ENCODE results near the gene SRC. TPM values are rescaled to one million over a fixed set of nuclear protein-coding genes. Genes with fewer than 3 reads are reported as not detected.
A peak's percentile ranks its signal among the peaks of the same experiment; 100 is the strongest.

Gene SRC
- total and polyA plus RNA-seq, 2 donors (not counting 3 experiments of a cell fraction or from before 2014, with no cell fraction given): 22.6 to 29.4 TPM

DNA sequence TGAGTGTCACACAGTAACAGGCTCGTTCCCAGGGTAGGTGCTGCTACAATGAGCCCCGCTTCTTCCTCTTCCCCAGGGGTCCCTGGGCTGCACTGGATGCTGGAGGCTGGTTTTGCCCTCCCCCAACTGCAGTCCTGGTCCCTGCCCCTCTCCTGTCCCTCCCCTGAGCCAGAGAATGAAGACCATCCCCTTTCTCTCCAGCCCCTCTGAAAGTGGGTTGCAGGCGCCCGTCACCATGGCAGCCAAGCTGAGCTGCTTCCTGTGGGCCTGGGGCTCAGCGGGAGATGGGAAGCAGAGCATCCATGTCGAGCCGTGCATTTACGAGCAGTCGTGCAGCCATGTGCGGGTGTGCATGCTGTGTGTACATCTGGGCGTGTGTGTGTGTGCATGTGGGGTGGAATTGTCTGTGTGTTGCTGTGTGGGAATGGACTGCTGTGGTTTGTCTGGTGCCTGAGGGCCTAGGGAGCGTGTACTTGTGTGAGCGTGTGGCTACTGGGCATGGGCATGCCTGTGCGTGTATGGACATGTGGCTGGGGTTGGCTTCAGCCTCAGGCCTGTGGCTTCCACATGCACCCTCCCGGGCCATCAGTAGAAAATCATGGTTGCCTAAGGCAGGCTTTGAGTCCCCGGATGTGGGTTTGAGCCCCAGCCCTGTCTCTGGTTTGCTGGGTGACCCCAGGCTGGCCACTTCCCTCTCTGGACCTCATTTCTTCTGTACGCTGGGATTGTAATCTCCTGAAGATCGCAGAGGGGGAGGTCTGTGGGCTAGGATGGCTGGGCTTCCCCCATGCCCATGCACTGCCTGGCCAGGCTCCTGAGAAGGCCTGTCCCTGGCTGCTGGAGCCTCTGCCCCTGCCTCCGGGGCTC is 48.8 kb downstream of the SRC start:
- H2AFZ ChIP-seq (ENCODE audit: low read depth, low read length): no peak overlapping the region
- peaks cover 0 to 6% of the 10 kb centered on the region in 2 experiments for H3K36me3 ChIP-seq (ENCODE audit: control insufficient read depth in 2 of 2, extremely low read depth in 1 of 2, insufficient read depth in 2 of 2, low read length in 2 of 2)
- H3K79me2 ChIP-seq (ENCODE audit: control insufficient read depth, insufficient read depth, low read length): no peaks in the 10 kb centered on the region
- intact Hi-C loops (cut with micrococcal nuclease) (no loop called here), dilution Hi-C loops (cut with MboI; ENCODE audit: extremely low pct_ligation_motif_present, low sequenced_read_pairs) (loop anchor here (10.0 kb wide), 1 partner anchor 120 kb away; no protein-coding TSS in a partner anchor)
- H3K9me1 ChIP-seq (replicated peaks; ENCODE audit: control insufficient read depth, extremely low read depth, insufficient read depth, low read length): no peaks in the 10 kb centered on the region
- ChIA-PET POLR2A (no interaction called here), CTCF (no interaction called here)
- peaks cover 10% of the 10 kb centered on the region for H3K4me1 ChIP-seq (ENCODE audit: control insufficient read depth, extremely low read depth, insufficient read depth, low read length)
- DNase-seq (ENCODE audit: low read depth, low spot score) (no peak), FAIRE-seq (peak; percentile 24)
- no peaks in the 10 kb centered on the region for H3K27me3 ChIP-seq (ENCODE audit: control insufficient read depth in 2 of 2, insufficient read depth in 2 of 2, low read length in 2 of 2)
- H3K4me3 ChIP-seq (replicated peaks in 1 of 3; ENCODE audit: insufficient read depth in 1 of 3, low read depth in 1 of 3, low read length in 3 of 3): no peak overlapping the region
- no peak overlapping the region for H3K27ac ChIP-seq (ENCODE audit: insufficient read depth, low read depth, low read length)
- TF ChIP-seq JUN (IDR thresholded peaks at IDR 0.05; ENCODE audit: borderline replicate concordance, insufficient read depth, insufficient read length, low read depth): no peak
- TF ChIP-seq POLR2A (IDR thresholded peaks at IDR 0.05; ENCODE audit: low read depth, low read length): no peak
- no peak for TF ChIP-seq FOS (IDR thresholded peaks at IDR 0.05; ENCODE audit: borderline replicate concordance, insufficient read depth, low read length)
- TF ChIP-seq EZH2 (IDR thresholded peaks at IDR 0.05; ENCODE audit: borderline replicate concordance, low read depth, low read length, severe bottlenecking): no peak
- TF ChIP-seq GATA2 (IDR thresholded peaks at IDR 0.05; ENCODE audit: insufficient read depth, insufficient read length, low read depth, low read length): no peak
- TF ChIP-seq MYC (IDR thresholded peaks at IDR 0.05; ENCODE audit: low read depth, low read length): no peak
- TF ChIP-seq POLR2AphosphoS5 (IDR thresholded peaks at IDR 0.05; ENCODE audit: insufficient read depth, low read depth, low read length): no peak
- TF ChIP-seq, protein P1, sequence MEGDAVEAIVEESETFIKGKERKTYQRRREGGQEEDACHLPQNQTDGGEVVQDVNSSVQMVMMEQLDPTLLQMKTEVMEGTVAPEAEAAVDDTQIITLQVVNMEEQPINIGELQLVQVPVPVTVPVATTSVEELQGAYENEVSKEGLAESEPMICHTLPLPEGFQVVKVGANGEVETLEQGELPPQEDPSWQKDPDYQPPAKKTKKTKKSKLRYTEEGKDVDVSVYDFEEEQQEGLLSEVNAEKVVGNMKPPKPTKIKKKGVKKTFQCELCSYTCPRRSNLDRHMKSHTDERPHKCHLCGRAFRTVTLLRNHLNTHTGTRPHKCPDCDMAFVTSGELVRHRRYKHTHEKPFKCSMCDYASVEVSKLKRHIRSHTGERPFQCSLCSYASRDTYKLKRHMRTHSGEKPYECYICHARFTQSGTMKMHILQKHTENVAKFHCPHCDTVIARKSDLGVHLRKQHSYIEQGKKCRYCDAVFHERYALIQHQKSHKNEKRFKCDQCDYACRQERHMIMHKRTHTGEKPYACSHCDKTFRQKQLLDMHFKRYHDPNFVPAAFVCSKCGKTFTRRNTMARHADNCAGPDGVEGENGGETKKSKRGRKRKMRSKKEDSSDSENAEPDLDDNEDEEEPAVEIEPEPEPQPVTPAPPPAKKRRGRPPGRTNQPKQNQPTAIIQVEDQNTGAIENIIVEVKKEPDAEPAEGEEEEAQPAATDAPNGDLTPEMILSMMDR (IDR thresholded peaks at IDR 0.05; ENCODE audit: extremely low read depth in 1 of 2, insufficient read depth in 1 of 2, low read depth in 1 of 2, low read length in 2 of 2): no peak
- TF ChIP-seq, protein P2, sequence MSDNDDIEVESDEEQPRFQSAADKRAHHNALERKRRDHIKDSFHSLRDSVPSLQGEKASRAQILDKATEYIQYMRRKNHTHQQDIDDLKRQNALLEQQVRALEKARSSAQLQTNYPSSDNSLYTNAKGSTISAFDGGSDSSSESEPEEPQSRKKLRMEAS (IDR thresholded peaks at IDR 0.05; ENCODE audit: insufficient read depth, insufficient read length): no peak
- no peak overlapping the region for H3K4me2 ChIP-seq (ENCODE audit: insufficient read depth, low read length)
- no peak overlapping the region for H3K9ac ChIP-seq (replicated peaks; ENCODE audit: extremely low read depth, insufficient read depth, low read length)
- H3K9me3 ChIP-seq (replicated peaks; ENCODE audit: control insufficient read depth, insufficient read depth, low read length): no peaks in the 10 kb centered on the region
- no TSS peak for BruUV-seq (replicated peaks)
- no peaks in the 10 kb centered on the region for H4K20me1 ChIP-seq (replicated peaks; ENCODE audit: control insufficient read depth, extremely low read depth, insufficient read depth, low read length)

Data from endothelial cell of umbilical vein (primary cell).